HG02759 (cell line): ENCODE results near the gene COL18A1.

Experiments used
- ATAC-seq: cut with Tn5 transposase; IDR thresholded peaks from one replicate; pipeline ENCODE4 v1.9.1; 2021; ENCODE audit warnings: mild to moderate bottlenecking, moderate library complexity; ENCODE audit not compliant: unreplicated experiment

The COL18A1 gene

GRCh38 chr21:45412491-45412890, 7.5 kb downstream of the COL18A1 start:
- ATAC-seq: no peak

- no peak for ATAC-seq
Measured at GRCh38 chr21:45412909-45413611, 8.1 kb downstream of the COL18A1 start.

- no peak for ATAC-seq
Measured at GRCh38 chr21:45413922-45414321, 9.0 kb downstream of the COL18A1 start.

GRCh38 chr21:45414396-45415187, 9.6 kb downstream of the COL18A1 start:
- ATAC-seq: no peak

- no peak for ATAC-seq
Measured at GRCh38 chr21:45415188-45415942, 10.4 kb downstream of the COL18A1 start.

GRCh38 chr21:45415943-45416611, 11.1 kb downstream of the COL18A1 start:
- no peak for ATAC-seq

- no peak for ATAC-seq
Measured at GRCh38 chr21:45416620-45417019, 11.7 kb downstream of the COL18A1 start.

- no peak for ATAC-seq
Measured at GRCh38 chr21:45417256-45417950, 12.4 kb downstream of the COL18A1 start.

GRCh38 chr21:45417951-45418300, 13.0 kb downstream of the COL18A1 start:
- no peak for ATAC-seq

- ATAC-seq: no peak
Measured at GRCh38 chr21:45418301-45419071, 13.5 kb downstream of the COL18A1 start.

GRCh38 chr21:45419162-45419561, 14.2 kb downstream of the COL18A1 start:
- no peak for ATAC-seq

GRCh38 chr21:45420061-45421041, 15.4 kb downstream of the COL18A1 start:
- no peak for ATAC-seq

- no peak for ATAC-seq
Measured at GRCh38 chr21:45421071-45421845, 16.3 kb downstream of the COL18A1 start.

GRCh38 chr21:45421846-45422775, 17.1 kb downstream of the COL18A1 start:
- no peak for ATAC-seq

- no peak for ATAC-seq
Measured at GRCh38 chr21:45423201-45423955, 18.4 kb downstream of the COL18A1 start.
